CD14-positive monocyte (primary cell): ENCODE measurements around the gene CCDC102B. TPM values are rescaled to one million over a fixed set of nuclear protein-coding genes. Genes with fewer than 3 reads are reported as not detected.

Experiments
- DNase-seq, 3 donors: peaks; one replicate each; pipeline ENCODE4 v3.0.0-alpha.2; 2011 to 2022
- H2AFZ ChIP-seq: 2 replicates; pipeline ENCODE4 v1.6.0; 2012; ENCODE audit warnings: mild to moderate bottlenecking, low read depth, low read length, inconsistent platforms; ENCODE audit not compliant: insufficient read depth, poor library complexity, severe bottlenecking
- H3K27ac ChIP-seq, 2 donors: 1 replicate in 1 of 2; 2 replicates in 1 of 2; pipeline ENCODE4 v1.5.1; 2012 to 2013; ENCODE audit warnings: low read length in 2 of 2, control low read depth in 1 of 2, inconsistent platforms in 1 of 2, low read depth in 1 of 2, mild to moderate bottlenecking in 1 of 2
- H3K27me3 ChIP-seq, 2 donors: one replicate each; pipeline versions ENCODE4 v1.6.0 to v1.6.1; 2011 to 2013; ENCODE audit warnings: low read length in 2 of 2; ENCODE audit not compliant: control insufficient read depth in 2 of 2, insufficient read depth in 2 of 2
- H3K36me3 ChIP-seq, 2 donors: replicated peaks in 1 of 2; 1 replicate in 1 of 2; 2 replicates in 1 of 2; pipeline versions ENCODE4 v1.5.1 to v1.6.1; 2012 to 2013; ENCODE audit warnings: low read length in 2 of 2, control low read depth in 1 of 2, inconsistent platforms in 1 of 2, mild to moderate bottlenecking in 1 of 2; ENCODE audit not compliant: insufficient read depth in 2 of 2, control insufficient read depth in 1 of 2
- H3K4me1 ChIP-seq, 2 donors: 1 replicate in 1 of 2; 2 replicates in 1 of 2; pipeline versions ENCODE4 v1.5.1 to v1.6.1; 2012 to 2013; ENCODE audit warnings: low read length in 2 of 2, control low read depth in 1 of 2, inconsistent platforms in 1 of 2, mild to moderate bottlenecking in 1 of 2, moderate library complexity in 1 of 2; ENCODE audit not compliant: insufficient read depth in 2 of 2, control insufficient read depth in 1 of 2
- H3K4me2 ChIP-seq: replicated peaks from 2 replicates; pipeline ENCODE3; 2012; ENCODE audit warnings: low read length, moderate library complexity, mild to moderate bottlenecking; ENCODE audit not compliant: poor library complexity, severe bottlenecking; ENCODE audit errors: extremely low read depth
- H3K4me3 ChIP-seq, 3 experiments: fragments of 200-600 bp in 1 of 3; sonication (generic) in 1 of 3; replicated peaks in 1 of 3; 1 replicate in 2 of 3; 2 replicates in 1 of 3; pipeline ENCODE4 v1.5.1; 2011 to 2013; ENCODE audit warnings: low read length in 3 of 3, mild to moderate bottlenecking in 3 of 3, control low read depth in 2 of 3, low read depth in 2 of 3, inconsistent platforms in 1 of 3, moderate library complexity in 1 of 3
- H3K79me2 ChIP-seq: 2 replicates; pipeline ENCODE4 v1.6.0; 2012; ENCODE audit warnings: mild to moderate bottlenecking, control low read depth, inconsistent platforms, low read length, moderate library complexity; ENCODE audit not compliant: insufficient read depth
- H3K9ac ChIP-seq: 2 replicates; pipeline ENCODE4 v1.6.0; 2017; ENCODE audit warnings: low read length, mild to moderate bottlenecking; ENCODE audit not compliant: insufficient read depth, poor library complexity, severe bottlenecking
- H3K9me3 ChIP-seq, 2 donors: replicated peaks in 1 of 2; 1 replicate in 1 of 2; 2 replicates in 1 of 2; pipeline versions ENCODE4 v1.5.1 to v1.6.1; 2012 to 2013; ENCODE audit warnings: low read length in 2 of 2, control low read depth in 1 of 2; ENCODE audit not compliant: control insufficient read depth in 1 of 2, insufficient read depth in 1 of 2
- H4K20me1 ChIP-seq: 2 replicates; pipeline ENCODE4 v1.6.0; 2012; ENCODE audit warnings: mild to moderate bottlenecking, low read length, control low read depth, moderate library complexity; ENCODE audit not compliant: insufficient read depth
- H3K27ac Mint-ChIP-seq, 7 donors: one replicate each; pipeline ENCODE4 v1.8.0; 2020; ENCODE audit warnings: mild to moderate bottlenecking in 7 of 7, mixed read lengths in 7 of 7, moderate library complexity in 6 of 7, inconsistent platforms in 2 of 7
- H3K27me3 Mint-ChIP-seq, 3 donors: one replicate each; pipeline ENCODE4 v1.8.0; 2021 to 2022; ENCODE audit warnings: low read depth in 3 of 3, mild to moderate bottlenecking in 3 of 3, mixed read lengths in 3 of 3, moderate library complexity in 3 of 3, inconsistent platforms in 1 of 3
- H3K36me3 Mint-ChIP-seq, 2 donors: one replicate each; pipeline ENCODE4 v1.8.0; 2020; ENCODE audit warnings: mixed read lengths in 2 of 2, inconsistent platforms in 1 of 2, mild to moderate bottlenecking in 1 of 2
- H3K4me1 Mint-ChIP-seq: one replicate; pipeline ENCODE4 v1.8.0; 2020; ENCODE audit warnings: mild to moderate bottlenecking, mixed read lengths
- H3K4me3 Mint-ChIP-seq, 2 donors: one replicate each; pipeline ENCODE4 v1.8.0; 2020; ENCODE audit warnings: mild to moderate bottlenecking in 2 of 2, mixed read lengths in 2 of 2, moderate library complexity in 1 of 2
- H3K9me3 Mint-ChIP-seq, 7 donors: one replicate each; pipeline ENCODE4 v1.8.0; 2020 to 2022; ENCODE audit warnings: mixed read lengths in 7 of 7, mild to moderate bottlenecking in 6 of 7, moderate library complexity in 6 of 7, inconsistent platforms in 2 of 7
- WGBS: methylation state at CpG from one replicate; pipeline ENCODE4 v1.1.5; 2013; ENCODE audit warnings: missing lambda C conversion rate; ENCODE audit not compliant: insufficient coverage; 5-methylcytosine and 5-hydroxymethylcytosine counted together
- intact Hi-C, 2 donors: fragments of 100-400 bp; cut with micrococcal nuclease; formaldehyde crosslinking; loops; one replicate each; pipeline versions ENCODE4 v1.15.0 to v1.15.1; 2023
- polyA plus RNA-seq, 3 donors: library from polyadenylated mRNA; depleted of rRNA in 1 of 3; unstranded in 2 of 3; stranded (reverse) in 1 of 3; fragments of 300-500 nt in 2 of 3; fragments of >200 nt in 1 of 3; fragmentation: Illumina TruSeq in 2 of 3; gene quantifications; 1 replicate in 2 of 3; 2 replicates in 1 of 3; pipeline ENCODE4 v1.2.3, GENCODE V29; 2012 to 2021
- TF ChIP-seq, protein P1 (sequence below): fragments of 200-600 bp; IDR thresholded peaks from one replicate; pipeline ENCODE4 v1.8.0; 2022; ENCODE audit warnings: antibody characterized with exemption, mild to moderate bottlenecking

The CCDC102B gene
- polyA plus RNA-seq, 3 donors: 0.34 to 1.4 TPM; not detected in 1

- no peaks in the 10 kb centered on the region for H3K79me2 ChIP-seq
- H4K20me1 ChIP-seq: no peaks in the 10 kb centered on the region
- DNase-seq: no peak
- H3K27ac ChIP-seq: no peak overlapping the region
- H3K27me3 Mint-ChIP-seq: no peaks in the 10 kb centered on the region
- no peak overlapping the region for H3K4me3 Mint-ChIP-seq
- intact Hi-C loops: no loop called here
- no peaks in the 10 kb centered on the region for H3K4me1 Mint-ChIP-seq
- no peak overlapping the region for H3K27ac Mint-ChIP-seq
- TF ChIP-seq, protein P1, sequence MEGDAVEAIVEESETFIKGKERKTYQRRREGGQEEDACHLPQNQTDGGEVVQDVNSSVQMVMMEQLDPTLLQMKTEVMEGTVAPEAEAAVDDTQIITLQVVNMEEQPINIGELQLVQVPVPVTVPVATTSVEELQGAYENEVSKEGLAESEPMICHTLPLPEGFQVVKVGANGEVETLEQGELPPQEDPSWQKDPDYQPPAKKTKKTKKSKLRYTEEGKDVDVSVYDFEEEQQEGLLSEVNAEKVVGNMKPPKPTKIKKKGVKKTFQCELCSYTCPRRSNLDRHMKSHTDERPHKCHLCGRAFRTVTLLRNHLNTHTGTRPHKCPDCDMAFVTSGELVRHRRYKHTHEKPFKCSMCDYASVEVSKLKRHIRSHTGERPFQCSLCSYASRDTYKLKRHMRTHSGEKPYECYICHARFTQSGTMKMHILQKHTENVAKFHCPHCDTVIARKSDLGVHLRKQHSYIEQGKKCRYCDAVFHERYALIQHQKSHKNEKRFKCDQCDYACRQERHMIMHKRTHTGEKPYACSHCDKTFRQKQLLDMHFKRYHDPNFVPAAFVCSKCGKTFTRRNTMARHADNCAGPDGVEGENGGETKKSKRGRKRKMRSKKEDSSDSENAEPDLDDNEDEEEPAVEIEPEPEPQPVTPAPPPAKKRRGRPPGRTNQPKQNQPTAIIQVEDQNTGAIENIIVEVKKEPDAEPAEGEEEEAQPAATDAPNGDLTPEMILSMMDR: no peak
- no peaks in the 10 kb centered on the region for H3K36me3 Mint-ChIP-seq
- H2AFZ ChIP-seq: no peak overlapping the region
- no peak overlapping the region for H3K4me3 ChIP-seq
- no peaks in the 10 kb centered on the region for H3K4me1 ChIP-seq
- H3K9me3 ChIP-seq: no peaks in the 10 kb centered on the region
- no peaks in the 10 kb centered on the region for H3K27me3 ChIP-seq
- peaks cover 0 to 7% (median 2%) of the 10 kb centered on the region in 7 donors for H3K9me3 Mint-ChIP-seq
- H3K9ac ChIP-seq: no peak overlapping the region
- no CpG with 5 or more reads among the region's 2 CpGs for WGBS
- no peak overlapping the region for H3K4me2 ChIP-seq
- no peaks in the 10 kb centered on the region for H3K36me3 ChIP-seq
These were observed 6.1 kb upstream of the CCDC102B start for GRCh38 chr18:68791801-68792200.

- Histone ChIP-seq H3K9ac (no peak overlapping the region), H3K4me2 (no peak overlapping the region), H2AFZ (no peak overlapping the region), H3K9me3 (no peaks in the 10 kb centered on the region), H3K27me3 (no peaks in the 10 kb centered on the region), H3K4me1 (no peaks in the 10 kb centered on the region), H3K4me3 (no peak overlapping the region), H4K20me1 (no peaks in the 10 kb centered on the region), H3K36me3 (no peaks in the 10 kb centered on the region), H3K27ac (no peak overlapping the region), H3K79me2 (no peaks in the 10 kb centered on the region)
- no peaks in the 10 kb centered on the region for H3K36me3 Mint-ChIP-seq
- H3K4me1 Mint-ChIP-seq: no peaks in the 10 kb centered on the region
- no peak for DNase-seq
- peaks cover 0 to 6% (median 0%) of the 10 kb centered on the region in 7 donors for H3K9me3 Mint-ChIP-seq
- TF ChIP-seq, protein P1: no peak
- intact Hi-C loops: no loop called here
- H3K27me3 Mint-ChIP-seq: no peaks in the 10 kb centered on the region
- H3K4me3 Mint-ChIP-seq: no peak overlapping the region
- no peak overlapping the region for H3K27ac Mint-ChIP-seq
These were observed 3.9 kb upstream of the CCDC102B start for GRCh38 chr18:68793951-68794350.
